Adrenal gland (tissue), 12 donors: ENCODE data around the gene SLC48A1. TPM values are rescaled to one million over a fixed set of nuclear protein-coding genes. Genes with fewer than 3 reads are reported as not detected.

ENCODE experiments used
- DNase-seq, 7 donors: peaks; one replicate each; pipeline ENCODE4 v3.0.0-alpha.2; 2019 to 2020
- H3K27ac ChIP-seq, 5 donors: fragments of 200-600 bp; sonication (generic) in 4 of 5; 1 replicate in 3 of 5; 2 replicates in 2 of 5; pipeline versions ENCODE4 v1.5.1 to v1.8.0; 2016 to 2020; ENCODE audit warnings: mild to moderate bottlenecking in 1 of 5
- H3K27me3 ChIP-seq: fragments of 200-600 bp; 2 replicates; pipeline ENCODE4 v1.8.0; 2021
- H3K36me3 ChIP-seq, 2 donors: fragments of 200-600 bp; replicated peaks in 1 of 2; 1 replicate in 1 of 2; 2 replicates in 1 of 2; pipeline versions ENCODE4 v1.5.1 to v1.8.0; 2018 to 2022
- H3K4me1 ChIP-seq, 2 donors: fragments of 200-600 bp; replicated peaks in 1 of 2; 1 replicate in 1 of 2; 2 replicates in 1 of 2; pipeline versions ENCODE4 v1.5.1 to v1.8.0; 2018 to 2021
- H3K4me3 ChIP-seq, 4 donors: fragments of 200-600 bp; sonication (generic) in 3 of 4; one replicate each; pipeline ENCODE4 v1.5.1; 2016 to 2018
- H3K9me3 ChIP-seq, 3 donors: fragments of 200-600 bp; sonication (generic) in 1 of 3; replicated peaks in 1 of 3; 1 replicate in 2 of 3; 2 replicates in 1 of 3; pipeline versions ENCODE4 v1.5.1 to v1.8.0; 2016 to 2021
- POLR2A ChIP-seq, 2 donors: fragments of 450-650 bp; IDR thresholded peaks; one replicate each; pipeline ENCODE4 v1.6.1; 2017; ENCODE audit warnings: antibody characterized with exemption in 2 of 2, mild to moderate bottlenecking in 2 of 2, moderate library complexity in 1 of 2
- WGBS, 4 donors: extraction: QIAGEN DNeasy Blood & Tissue Kit in 2 of 4; methylation state at CpG; one replicate each; pipeline versions ENCODE4 v1.1.5 to v1.1.7; 2013 to 2017; 5-methylcytosine and 5-hydroxymethylcytosine counted together
- intact Hi-C, 2 donors: fragments of 100-400 bp; cut with DNase I; formaldehyde crosslinking; loops; one replicate each; pipeline versions ENCODE4 v1.14.1 to v1.15.0; 2022 to 2023
- polyA plus RNA-seq, 3 donors: library from polyadenylated mRNA; stranded (reverse); fragments of 200-250 nt in 2 of 3; fragments of 350-450 nt in 1 of 3; fragmentation: Illumina TruSeq in 1 of 3; extraction: RNeasy Lipid Tissue Mini Kit (QIAGEN cat#74804) in 1 of 3; gene quantifications; one replicate each; pipeline ENCODE4 v1.2.3, GENCODE V29; 2013 to 2014
- total RNA-seq, 9 donors: library from RNA; depleted of rRNA in 4 of 9; stranded (reverse); fragments of >200 nt in 4 of 9; fragments of 120-200 nt in 1 of 9; fragmentation: NEBNext Ultra II Directional in 1 of 9; extraction: Animal tissue kit (Norgen Biotek cat#: 25700) in 1 of 9; gene quantifications; one replicate each; pipeline versions ENCODE4 v1.1.0 to v1.2.4, GENCODE V29; 2013 to 2023
- TF ChIP-seq, protein P1 (sequence below), 6 experiments: fragments of 450-650 bp in 4 of 6; fragments of 200-600 bp in 2 of 6; sonication (generic) in 1 of 6; IDR thresholded peaks; 1 replicate in 5 of 6; 2 replicates in 1 of 6; pipeline versions ENCODE4 v1.5.1 to v1.8.0; 2016 to 2021; ENCODE audit warnings: antibody characterized with exemption in 6 of 6, mild to moderate bottlenecking in 2 of 6, moderate library complexity in 1 of 6
- donor health status: healthy with polysubstance abuse.
- donor health status: Bipolar disorder and iron deficiency.
- donor health status: DM: yes; HTN: yes; CAD: no.
- donor health status: DM: no; HTN: no; CAD: no.
- donor health status: DM: no; HTN: no; CAD: no.
- donor health status: DM: yes; HTN: yes; CAD: no.

The SLC48A1 gene
- total and polyA plus RNA-seq, 12 donors, result 8.5 to 91.9 (median 57.5) TPM

DNA sequence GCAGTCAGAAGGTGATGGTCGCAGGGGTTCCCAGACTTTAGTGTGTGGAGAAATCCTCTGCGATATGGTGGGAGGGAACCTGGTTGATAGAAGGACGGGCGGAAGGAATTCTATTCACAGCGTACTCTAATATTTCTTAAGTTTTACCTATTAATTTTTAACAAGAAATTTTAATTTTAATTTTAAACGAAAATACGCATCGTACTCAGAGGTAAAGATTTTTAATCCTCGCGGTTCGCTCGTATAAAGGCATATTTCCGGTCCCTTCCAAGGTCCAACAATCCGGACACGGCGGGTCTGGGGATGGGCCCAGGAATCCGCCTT lies 338 bp upstream of the SLC48A1 start:
- DNase-seq, result no peak
- H3K27me3 ChIP-seq, result no peaks in the 10 kb centered on the region
- intact Hi-C loops, result no loop called here
- TF ChIP-seq, protein P1, sequence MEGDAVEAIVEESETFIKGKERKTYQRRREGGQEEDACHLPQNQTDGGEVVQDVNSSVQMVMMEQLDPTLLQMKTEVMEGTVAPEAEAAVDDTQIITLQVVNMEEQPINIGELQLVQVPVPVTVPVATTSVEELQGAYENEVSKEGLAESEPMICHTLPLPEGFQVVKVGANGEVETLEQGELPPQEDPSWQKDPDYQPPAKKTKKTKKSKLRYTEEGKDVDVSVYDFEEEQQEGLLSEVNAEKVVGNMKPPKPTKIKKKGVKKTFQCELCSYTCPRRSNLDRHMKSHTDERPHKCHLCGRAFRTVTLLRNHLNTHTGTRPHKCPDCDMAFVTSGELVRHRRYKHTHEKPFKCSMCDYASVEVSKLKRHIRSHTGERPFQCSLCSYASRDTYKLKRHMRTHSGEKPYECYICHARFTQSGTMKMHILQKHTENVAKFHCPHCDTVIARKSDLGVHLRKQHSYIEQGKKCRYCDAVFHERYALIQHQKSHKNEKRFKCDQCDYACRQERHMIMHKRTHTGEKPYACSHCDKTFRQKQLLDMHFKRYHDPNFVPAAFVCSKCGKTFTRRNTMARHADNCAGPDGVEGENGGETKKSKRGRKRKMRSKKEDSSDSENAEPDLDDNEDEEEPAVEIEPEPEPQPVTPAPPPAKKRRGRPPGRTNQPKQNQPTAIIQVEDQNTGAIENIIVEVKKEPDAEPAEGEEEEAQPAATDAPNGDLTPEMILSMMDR (IDR thresholded peaks at IDR 0.05), result peak in 2 of 6 experiments; percentile 26 to 27
- no peak for TF ChIP-seq POLR2A (IDR thresholded peaks at IDR 0.05)
- H3K27ac ChIP-seq, result peak overlapping the region in 3 of 5 donors; percentile 81 to 87 (median 86)
- H3K4me1 ChIP-seq, result peaks cover 37 to 50% of the 10 kb centered on the region in 2 donors
- no peaks in the 10 kb centered on the region for H3K9me3 ChIP-seq
- peak overlapping the region in 2 of 4 donors; percentile 3 to 78 for H3K4me3 ChIP-seq
- no peaks in the 10 kb centered on the region for H3K36me3 ChIP-seq
- 14 to 17% (median 17%) methylated on average over 16 to 17 of the region's 17 CpGs for WGBS, 4 donors

DNA sequence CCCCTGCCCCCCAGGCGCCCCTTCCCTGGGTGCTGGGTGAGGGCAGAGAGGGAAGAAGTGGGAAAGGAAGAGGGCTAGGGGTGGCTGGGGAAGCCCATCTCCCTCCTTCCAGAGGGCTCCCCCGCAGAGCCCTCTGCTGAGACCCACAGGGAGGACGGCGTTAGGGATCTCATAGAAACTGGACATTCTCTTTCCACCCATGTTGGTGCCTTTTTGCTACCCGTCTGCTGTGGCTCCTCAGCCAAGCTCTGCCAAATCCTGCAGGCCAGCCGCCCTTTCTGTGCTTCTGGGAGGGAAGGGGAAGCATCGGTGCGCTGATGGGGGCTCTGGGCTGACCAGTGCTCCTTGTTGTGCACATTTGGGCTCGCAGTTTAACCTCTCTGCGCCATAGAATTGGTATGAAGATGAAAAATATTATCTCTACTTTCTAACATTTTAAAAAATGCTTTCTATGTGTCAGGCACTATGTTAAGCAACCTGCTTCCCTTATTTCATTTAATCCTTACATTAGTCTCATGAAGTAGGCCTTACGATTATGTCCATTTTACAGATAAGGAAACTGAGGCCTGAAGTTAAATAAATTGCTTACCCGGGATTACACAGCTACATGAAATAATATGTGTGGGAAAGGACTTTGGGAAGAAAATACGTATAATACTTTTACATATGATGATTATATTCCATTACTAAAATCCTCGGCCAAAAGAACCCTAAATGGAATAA lies 981 bp downstream of the SLC48A1 start:
- Histone ChIP-seq H3K4me1 (peaks cover 42 to 63% of the 10 kb centered on the region in 2 donors), H3K4me3 (peak overlapping the region; percentile 57 to 78 (median 64)), H3K36me3 (no peaks in the 10 kb centered on the region), H3K27ac (peak overlapping the region in 4 of 5 donors; percentile 74 to 87 (median 84)), H3K9me3 (no peaks in the 10 kb centered on the region), H3K27me3 (no peaks in the 10 kb centered on the region)
- TF ChIP-seq, protein P1 (IDR thresholded peaks at IDR 0.05), result no peak
- no peak for TF ChIP-seq POLR2A (IDR thresholded peaks at IDR 0.05)
- intact Hi-C loops, result no loop called here
- no peak for DNase-seq
- 54 to 83% (median 65%) methylated on average over 8 to 14 of the region's 14 CpGs for WGBS, 4 donors

DNA sequence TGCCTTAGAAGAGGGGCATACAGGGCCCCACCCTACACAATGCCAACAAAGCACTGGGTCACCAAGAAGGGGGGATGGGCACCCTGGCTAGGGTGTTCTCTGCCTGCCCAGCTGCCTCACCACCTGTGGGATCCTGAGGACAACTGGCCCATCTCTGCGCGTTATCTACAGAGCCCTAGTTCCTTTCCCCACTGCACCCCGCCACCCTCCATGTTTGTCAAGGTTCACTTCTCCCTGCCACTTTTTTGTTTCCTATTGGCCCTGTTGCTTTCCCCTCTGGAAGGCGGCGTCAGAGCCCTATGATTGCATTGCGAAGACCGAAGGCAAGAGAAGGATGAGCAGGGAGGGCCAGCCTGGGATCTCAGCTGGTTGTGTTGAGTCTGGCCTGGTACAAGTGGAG lies 1.6 kb downstream of the SLC48A1 start:
- no peak for DNase-seq
- Histone ChIP-seq H3K4me1 (peaks cover 42 to 67% of the 10 kb centered on the region in 2 donors), H3K27me3 (no peaks in the 10 kb centered on the region), H3K4me3 (no peak overlapping the region), H3K27ac (peak overlapping the region; percentile 22 to 83 (median 72)), H3K36me3 (no peaks in the 10 kb centered on the region), H3K9me3 (no peaks in the 10 kb centered on the region)
- TF ChIP-seq, protein P1 (IDR thresholded peaks at IDR 0.05), result no peak
- TF ChIP-seq POLR2A (IDR thresholded peaks at IDR 0.05), result no peak
- WGBS, 4 donors, result 90 to 96% (median 96%) methylated on average over 7 of the region's 7 CpGs
- intact Hi-C loops, result loop anchor here in 1 of 2 donors (5.0 kb wide), 1 partner anchor 32 kb away; no protein-coding TSS in a partner anchor

DNA sequence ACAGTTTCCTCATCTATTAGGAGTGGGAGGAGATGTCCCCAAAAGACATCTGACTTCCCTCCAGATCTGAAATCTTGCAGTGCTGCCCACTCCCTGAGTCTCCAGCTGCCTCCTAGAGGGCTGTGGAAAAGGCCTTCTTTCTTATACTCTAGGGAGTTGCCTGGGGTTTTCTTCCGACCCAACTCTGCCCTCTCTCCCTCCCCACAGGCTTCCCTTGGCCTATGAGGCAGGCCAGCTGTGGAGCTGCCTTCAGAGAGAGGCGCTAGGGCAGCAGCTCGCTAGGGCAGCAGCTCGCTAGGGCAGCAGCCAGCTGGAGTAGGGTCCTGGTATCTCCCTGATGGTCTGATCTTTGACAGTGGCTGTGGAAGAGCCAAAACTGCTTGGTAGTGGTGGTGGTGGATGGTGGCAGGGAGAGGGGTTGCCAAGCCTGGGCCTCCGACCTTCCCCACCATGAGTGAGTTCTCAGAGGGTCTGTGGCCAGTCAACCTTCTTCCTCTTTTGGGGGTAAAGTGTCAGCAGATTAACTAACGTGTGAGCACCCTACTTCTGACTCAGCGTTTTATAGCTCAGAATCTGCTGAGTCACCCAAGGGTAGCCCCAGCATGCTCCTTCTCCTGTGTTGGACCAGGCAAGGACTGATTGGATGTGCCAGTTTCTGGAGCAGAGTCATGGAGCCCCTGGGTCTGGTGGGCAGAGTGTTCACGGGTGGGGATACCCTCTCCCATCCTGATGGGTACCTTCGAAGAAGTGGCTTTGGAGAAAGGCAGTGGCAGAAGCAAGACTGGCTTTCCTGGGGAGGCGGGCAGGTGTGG lies 2.3 kb downstream of the SLC48A1 start:
- WGBS, 4 donors, result 70 to 74% (median 72%) methylated on average over 8 to 10 of the region's 10 CpGs
- Histone ChIP-seq H3K27ac (peak overlapping the region; percentile 22 to 83 (median 72)), H3K4me3 (no peak overlapping the region), H3K4me1 (peaks cover 42 to 66% of the 10 kb centered on the region in 2 donors), H3K36me3 (no peaks in the 10 kb centered on the region), H3K9me3 (no peaks in the 10 kb centered on the region), H3K27me3 (no peaks in the 10 kb centered on the region)
- intact Hi-C loops, result loop anchor here in 1 of 2 donors (5.0 kb wide), 1 partner anchor 33 kb away; no protein-coding TSS in a partner anchor
- DNase-seq, result peak in 5 of 7 donors; percentile 50 to 74 (median 63)
- TF ChIP-seq, protein P1 (IDR thresholded peaks at IDR 0.05), result no peak
- no peak for TF ChIP-seq POLR2A (IDR thresholded peaks at IDR 0.05)
